K562 (cell line): ENCODE results near the gene SOCS6. TPM values are rescaled to one million over a fixed set of nuclear protein-coding genes. Genes with fewer than 3 reads are reported as not detected.

ENCODE experiments used
- ATAC-seq: fragments of 200-7000 bp; cut with Tn5 transposase; 3 replicates; pipeline ENCODE4 v1.9.1; 2020; ENCODE audit warnings: moderate library complexity
- BruUV-seq: library from RNA; stranded (reverse); fragments of 400-500 nt; replicated peaks from 2 replicates; lab custom pipeline; 2021; lab: Mats Ljungman, UMichigan
- CTCF ChIA-PET: fragments of 300-600 bp; formaldehyde crosslinking; extraction: SDS; loops from one replicate; lab custom pipeline; 2021; ENCODE audit warnings: low intra/inter-chr PET ratio; lab: Yijun Ruan, JAX
- POLR2A ChIA-PET: fragments of 300-600, 350-650 bp; sonication (Branson Sonifier 250); formaldehyde crosslinking; extraction: SDS; loops from one replicate; lab custom pipeline; 2021; ENCODE audit warnings: antibody characterized with exemption, inconsistent platforms; lab: Yijun Ruan, JAX
- DNase-seq, 4 experiments: peaks; one replicate each; pipeline versions ENCODE4 v3.0.0 to v3.0.0-alpha.2; 2011 to 2018; ENCODE audit warnings: low spot score in 3 of 4, mixed read lengths in 3 of 4; ENCODE audit errors: extremely low read depth in 1 of 4
- FAIRE-seq: peaks from 2 replicates; lab custom pipeline; 2011; peaks lifted over from hg19 to GRCh38; lab: Jason Lieb, UNC
- H2AFZ ChIP-seq: 2 replicates; pipeline ENCODE4 v1.6.0; 2011; ENCODE audit warnings: low read depth, low read length, control low read depth, inconsistent platforms
- H3K27ac ChIP-seq: fragments of 200-600 bp; 3 replicates; pipeline ENCODE4 v1.8.0; 2011; ENCODE audit warnings: low read depth, mild to moderate bottlenecking, control low read depth, inconsistent platforms, low read length, moderate library complexity, mixed read lengths; ENCODE audit errors: extremely low read depth
- H3K27me3 ChIP-seq, 2 experiments: fragments of 300-600 bp in 1 of 2; 2 replicates in 1 of 2; 3 replicates in 1 of 2; pipeline versions ENCODE4 v1.6.0 to v1.8.0; 2011; ENCODE audit warnings: inconsistent platforms in 2 of 2, low read length in 2 of 2, mild to moderate bottlenecking in 1 of 2, mixed read lengths in 1 of 2, moderate library complexity in 1 of 2; ENCODE audit not compliant: control insufficient read depth in 2 of 2, insufficient read depth in 2 of 2
- H3K36me3 ChIP-seq: fragments of 300-600 bp; 3 replicates; pipeline ENCODE4 v1.8.0; 2011; ENCODE audit warnings: mild to moderate bottlenecking, low read length, inconsistent platforms; ENCODE audit not compliant: control insufficient read depth, insufficient read depth
- H3K4me1 ChIP-seq, 2 experiments: fragments of 200-600 bp in 1 of 2; replicated peaks in 1 of 2; 2 replicates in 1 of 2; 3 replicates in 1 of 2; pipeline versions ENCODE4 v1.5.1 to v1.8.0; 2011; ENCODE audit warnings: inconsistent platforms in 2 of 2, low read length in 2 of 2, mild to moderate bottlenecking in 1 of 2, mixed read lengths in 1 of 2, moderate library complexity in 1 of 2; ENCODE audit not compliant: control insufficient read depth in 2 of 2, insufficient read depth in 2 of 2
- H3K4me2 ChIP-seq: 2 replicates; pipeline ENCODE4 v1.6.1; 2011; ENCODE audit warnings: low read length, control low read depth, inconsistent platforms, mixed read lengths; ENCODE audit not compliant: insufficient read depth
- H3K4me3 ChIP-seq: fragments of 200-600 bp; sonication (generic), shearing (Covaris generic); 2 replicates; pipeline ENCODE4 v1.5.1; 2016; ENCODE audit warnings: control low read depth, inconsistent platforms
- H3K79me2 ChIP-seq: fragments of 200-600 bp; 3 replicates; pipeline ENCODE4 v1.8.0; 2011; ENCODE audit warnings: low read length, inconsistent platforms; ENCODE audit not compliant: control insufficient read depth, insufficient read depth
- H3K9ac ChIP-seq, 2 experiments: 2 replicates each; pipeline versions ENCODE4 v1.6.0 to v1.6.1; 2011; ENCODE audit warnings: low read depth in 2 of 2, low read length in 2 of 2, control low read depth in 1 of 2, inconsistent platforms in 1 of 2, mild to moderate bottlenecking in 1 of 2, mixed read lengths in 1 of 2; ENCODE audit not compliant: insufficient read depth in 1 of 2
- H3K9me1 ChIP-seq: one replicate; pipeline ENCODE4 v1.6.0; 2011; ENCODE audit warnings: inconsistent platforms, mild to moderate bottlenecking, low read length, moderate library complexity; ENCODE audit not compliant: control insufficient read depth, insufficient read depth
- H3K9me3 ChIP-seq: replicated peaks from 2 replicates; pipeline ENCODE4 v1.5.1; 2011; ENCODE audit warnings: low read depth, low read length, inconsistent platforms; ENCODE audit not compliant: control insufficient read depth, insufficient read depth
- H4K20me1 ChIP-seq: replicated peaks from 2 replicates; pipeline ENCODE4 v1.6.1; 2011; ENCODE audit warnings: low read length, inconsistent platforms, mixed read lengths; ENCODE audit not compliant: control insufficient read depth, insufficient read depth
- CHD7 ChIP-seq: fragments of 200-600 bp; sonication (generic); IDR thresholded peaks from one replicate; pipeline ENCODE4 v1.6.1; 2012; ENCODE audit warnings: mild to moderate bottlenecking, low read depth, low read length, inconsistent platforms
- ESRRA ChIP-seq: fragments of 450-650 bp; IDR thresholded peaks from 2 replicates; pipeline ENCODE4 v1.6.1; 2014; ENCODE audit warnings: low read depth, mild to moderate bottlenecking, moderate library complexity, borderline replicate concordance
- GTF2E2 ChIP-seq: fragments of 200-800 bp; sonication (Bioruptor generic); IDR thresholded peaks from 2 replicates; pipeline ENCODE4 v1.6.1; 2016; ENCODE audit warnings: missing genetic modification characterization, missing compliant biosample characterization
- ILF3 ChIP-seq: fragments of 450-650 bp; IDR thresholded peaks from 2 replicates; pipeline ENCODE4 v1.6.1; 2018; ENCODE audit warnings: antibody characterized with exemption, mild to moderate bottlenecking, moderate library complexity, borderline replicate concordance
- MAFG ChIP-seq: fragments of 450-650 bp; conservative IDR thresholded peaks from 2 replicates; pipeline ENCODE4 v1.6.1; 2016; ENCODE audit warnings: missing genetic modification characterization, missing compliant biosample characterization
- MECOM ChIP-seq: fragments of 250-450 bp; sonication (Bioruptor Pico); IDR thresholded peaks from 2 replicates; pipeline ENCODE4 v1.8.0; 2022; ENCODE audit warnings: inconsistent platforms
- ZNF280B ChIP-seq: fragments of 250-450 bp; sonication (Bioruptor Pico); IDR thresholded peaks from 2 replicates; pipeline ENCODE4 v1.5.1; 2021; ENCODE audit warnings: mild to moderate bottlenecking
- ZNF780A ChIP-seq: fragments of 250-450 bp; sonication (Bioruptor Pico); IDR thresholded peaks from 2 replicates; pipeline ENCODE4 v1.5.0; 2021; ENCODE audit warnings: mild to moderate bottlenecking
- WGBS: fragments of 100-300 bp; shearing (Covaris generic); methylation state at CpG from one replicate; pipeline ENCODE4 v1.1.6; 2016; ENCODE audit warnings: low coverage, mixed read lengths; ENCODE audit not compliant: insufficient coverage; ENCODE audit errors: missing lambda C conversion rate; 5-methylcytosine and 5-hydroxymethylcytosine counted together
- in situ Hi-C: fragments of 300-500 bp; cut with MboI; formaldehyde crosslinking; loops from 4 replicates; pipeline ENCODE4 v1.15.0; 2018; ENCODE audit warnings: inconsistent platforms, mixed read lengths
- intact Hi-C: fragments of 100-400 bp; cut with micrococcal nuclease; formaldehyde crosslinking; loops from 2 replicates; pipeline ENCODE4 v1.14.2; 2022
- polyA plus RNA-seq, 8 experiments: library from polyadenylated mRNA; depleted of rRNA in 4 of 8; stranded (reverse) in 5 of 8; unstranded in 3 of 8; fragments of >200 nt; fragmentation: Nextera tagmentation in 2 of 8; fragmentation: Illumina TruSeq in 1 of 8; extraction: Ambion mirVana in 2 of 8; extraction: Trizol in 1 of 8; gene quantifications; 2 replicates each; pipeline versions ENCODE4 v1.2.1 to v1.2.3, GENCODE V29; 2011 to 2014; ENCODE audit warnings: inconsistent platforms in 1 of 8, missing spikeins in 1 of 8
- total RNA-seq, 7 experiments: library from RNA; depleted of rRNA in 6 of 7; stranded (reverse); fragments of >200 nt in 6 of 7; fragmentation: Illumina TruSeq in 2 of 7; extraction: Trizol in 2 of 7; gene quantifications; 2 replicates each; pipeline versions ENCODE4 v1.2.1 to v1.2.3, GENCODE V29; 2011 to 2021; ENCODE audit warnings: low replicate concordance in 1 of 7
- TF ChIP-seq, protein P1 (sequence below): fragments of 450-650 bp; IDR thresholded peaks from 2 replicates; pipeline ENCODE4 v1.6.1; 2016; ENCODE audit warnings: antibody characterized with exemption

The SOCS6 gene
- total and polyA plus RNA-seq, 9 of the 15 experiments (the other 6 are each of a cell fraction or from before 2014, with no cell fraction given) = 2.5 to 7.1 (median 5.6) TPM

- CTCF ChIA-PET = no interaction called here
- 25% methylated on average over 2 of the region's 2 CpGs for WGBS
- no peaks in the 10 kb centered on the region for H3K9me3 ChIP-seq
- no peaks in the 10 kb centered on the region for H3K79me2 ChIP-seq
- in situ Hi-C loops = no loop called here
- no peak overlapping the region for H2AFZ ChIP-seq
- no peak overlapping the region for H3K9ac ChIP-seq
- intact Hi-C loops = no loop called here
- H3K36me3 ChIP-seq = no peaks in the 10 kb centered on the region
- no peak overlapping the region for H3K27ac ChIP-seq
- DNase-seq (no peak), FAIRE-seq (no peak), ATAC-seq (no peak)
- no peaks in the 10 kb centered on the region; the same call in 1 of the 2 replicates for H4K20me1 ChIP-seq
- POLR2A ChIA-PET = interaction anchor here (0.7 kb wide), 1 partner anchor 74 kb away, joined by 3 read pairs; no protein-coding TSS in a partner anchor
- BruUV-seq = no TSS peak
- no peaks in the 10 kb centered on the region for H3K9me1 ChIP-seq
- H3K4me2 ChIP-seq = no peak overlapping the region
- H3K27me3 ChIP-seq = no peaks in the 10 kb centered on the region
- peaks cover 4 to 17% of the 10 kb centered on the region in 2 experiments; a peak in 3 of 5 replicates for H3K4me1 ChIP-seq
- no peak overlapping the region for H3K4me3 ChIP-seq
- TF ChIP-seq, protein P1, sequence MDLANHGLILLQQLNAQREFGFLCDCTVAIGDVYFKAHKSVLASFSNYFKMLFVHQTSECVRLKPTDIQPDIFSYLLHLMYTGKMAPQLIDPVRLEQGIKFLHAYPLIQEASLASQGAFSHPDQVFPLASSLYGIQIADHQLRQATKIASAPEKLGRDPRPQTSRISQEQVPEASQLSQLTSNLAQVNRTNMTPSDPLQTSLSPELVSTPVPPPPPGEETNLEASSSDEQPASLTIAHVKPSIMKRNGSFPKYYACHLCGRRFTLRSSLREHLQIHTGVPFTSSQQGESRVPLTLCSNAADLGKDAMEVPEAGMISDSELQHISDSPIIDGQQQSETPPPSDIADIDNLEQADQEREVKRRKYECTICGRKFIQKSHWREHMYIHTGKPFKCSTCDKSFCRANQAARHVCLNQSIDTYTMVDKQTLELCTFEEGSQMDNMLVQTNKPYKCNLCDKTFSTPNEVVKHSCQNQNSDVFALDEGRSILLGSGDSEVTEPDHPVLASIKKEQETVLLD = no peak
- TF ChIP-seq ILF3 (no peak), ESRRA (no peak), MECOM (CRISPR knock-in tag) (no peak), CHD7 (no peak), MAFG (no peak), ZNF780A (CRISPR knock-in tag) (no peak), ZNF280B (no peak), GTF2E2 (tag) (no peak)
Observed at GRCh38 chr18:70374154-70374553, 85.3 kb downstream of the SOCS6 start.
